Ishikawa (cell line): ENCODE results near the gene RNASE1.

ENCODE experiments used
- CEBPB ChIP-seq: IDR thresholded peaks from 2 replicates; pipeline ENCODE4 v1.6.1; 2012
- CREB1 ChIP-seq: IDR thresholded peaks from 2 replicates; pipeline ENCODE4 v1.6.1; 2012; ENCODE audit warnings: low read depth
- EGR1 ChIP-seq: IDR thresholded peaks from 2 replicates; pipeline ENCODE4 v1.6.1; 2012
- EP300 ChIP-seq: IDR thresholded peaks from 2 replicates; pipeline ENCODE4 v1.6.1; 2012; ENCODE audit warnings: borderline replicate concordance
- FOXM1 ChIP-seq: IDR thresholded peaks from 2 replicates; pipeline ENCODE4 v1.6.1; 2012; ENCODE audit warnings: low read depth, borderline replicate concordance
- NFIC ChIP-seq: IDR thresholded peaks from 2 replicates; pipeline ENCODE4 v1.6.1; 2012
- RAD21 ChIP-seq: IDR thresholded peaks from 2 replicates; pipeline ENCODE4 v1.6.1; 2012; ENCODE audit warnings: low read depth
- TAF1 ChIP-seq: IDR thresholded peaks from 2 replicates; pipeline ENCODE4 v1.6.1; 2012; ENCODE audit warnings: low read depth, mild to moderate bottlenecking
- TCF12 ChIP-seq: IDR thresholded peaks from 2 replicates; pipeline ENCODE4 v1.6.1; 2012; ENCODE audit warnings: low read depth
- TEAD4 ChIP-seq: IDR thresholded peaks from 2 replicates; pipeline ENCODE4 v1.6.1; 2012
- YY1 ChIP-seq: IDR thresholded peaks from 2 replicates; pipeline ENCODE4 v1.6.1; 2012; ENCODE audit warnings: low read depth
- ZBTB7A ChIP-seq: IDR thresholded peaks from 2 replicates; pipeline ENCODE4 v1.6.1; 2012; ENCODE audit warnings: low read depth
- TF ChIP-seq, protein P1 (sequence below): IDR thresholded peaks from 2 replicates; pipeline ENCODE4 v1.6.1; 2012
- TF ChIP-seq, protein P2 (sequence below): IDR thresholded peaks from 2 replicates; pipeline ENCODE4 v1.6.1; 2012
- TF ChIP-seq, protein P3 (sequence below): IDR thresholded peaks from 2 replicates; pipeline ENCODE4 v1.6.1; 2012; ENCODE audit warnings: low read depth, mild to moderate bottlenecking

Gene RNASE1

DNA sequence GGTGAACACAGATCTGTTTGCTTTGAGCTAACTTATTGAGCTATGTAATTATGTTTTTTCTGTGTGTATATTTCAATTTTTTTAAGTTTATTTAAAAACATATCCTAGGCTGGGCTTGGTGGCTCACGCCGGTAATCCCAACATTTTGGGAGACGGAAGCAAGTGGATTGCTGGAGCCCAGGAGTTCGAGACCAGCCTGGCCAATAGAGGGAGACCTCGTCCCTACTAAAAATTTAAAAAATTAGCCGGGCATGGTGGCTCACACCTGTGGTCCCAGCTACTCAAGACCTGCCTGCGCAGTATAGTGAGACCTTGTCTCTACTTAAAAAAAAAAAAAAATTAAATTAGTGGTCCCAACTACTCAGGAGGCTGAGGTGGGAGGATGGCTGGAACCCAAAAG, 16.2 kb upstream of the RNASE1 start:
- no peak for TF ChIP-seq EGR1
- TF ChIP-seq RAD21, result no peak
- no peak for TF ChIP-seq CREB1
- TF ChIP-seq, protein P1, sequence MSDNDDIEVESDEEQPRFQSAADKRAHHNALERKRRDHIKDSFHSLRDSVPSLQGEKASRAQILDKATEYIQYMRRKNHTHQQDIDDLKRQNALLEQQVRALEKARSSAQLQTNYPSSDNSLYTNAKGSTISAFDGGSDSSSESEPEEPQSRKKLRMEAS, result no peak
- TF ChIP-seq CEBPB, result no peak
- no peak for TF ChIP-seq TAF1
- no peak for TF ChIP-seq EP300

DNA sequence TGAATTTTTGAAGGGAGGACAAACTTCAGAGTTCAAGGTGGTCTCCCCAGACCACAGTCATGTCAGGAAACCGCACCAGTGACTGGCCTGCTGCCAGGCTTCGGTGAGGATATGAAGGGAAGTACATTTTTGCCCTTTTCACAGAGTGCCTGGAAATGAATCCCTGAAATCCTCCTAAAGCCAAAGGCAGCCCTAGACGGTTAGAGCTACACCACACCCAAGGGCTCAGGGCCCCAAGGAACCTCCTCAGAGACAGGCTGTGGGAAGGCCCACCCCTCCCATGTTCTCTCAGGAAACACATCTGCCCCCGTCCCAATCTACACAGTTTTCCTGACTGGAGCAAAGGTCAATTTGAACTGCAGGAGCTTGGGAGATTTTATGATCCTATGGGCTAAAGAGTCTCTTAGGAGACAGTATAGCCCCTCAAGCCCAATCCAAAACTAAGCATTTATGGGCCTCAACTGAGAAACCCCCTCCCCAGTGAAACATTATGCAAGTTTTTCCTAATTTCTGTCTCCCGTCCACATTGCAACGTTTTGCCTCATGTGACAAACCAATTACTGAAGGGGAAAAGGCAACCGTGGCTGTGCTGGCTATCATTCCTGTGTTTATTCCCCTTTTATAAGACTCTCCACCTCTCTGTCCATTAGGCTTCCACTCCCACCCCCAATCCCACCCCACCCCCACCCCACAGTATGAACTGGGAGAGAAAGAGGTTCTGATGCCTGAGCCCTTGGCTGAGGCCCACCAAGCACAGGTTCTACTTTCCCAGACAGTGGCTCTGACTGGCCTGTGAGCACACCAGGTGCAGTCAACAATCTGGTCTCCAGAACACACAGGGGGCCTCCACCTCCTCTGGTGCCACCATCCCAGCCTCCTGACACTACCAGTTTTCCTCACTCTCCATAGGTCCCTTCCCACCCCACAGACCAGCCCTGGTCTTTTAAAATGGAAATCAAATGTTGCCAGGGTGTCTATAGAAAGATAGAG, 9.6 kb upstream of the RNASE1 start:
- TF ChIP-seq, protein P2, sequence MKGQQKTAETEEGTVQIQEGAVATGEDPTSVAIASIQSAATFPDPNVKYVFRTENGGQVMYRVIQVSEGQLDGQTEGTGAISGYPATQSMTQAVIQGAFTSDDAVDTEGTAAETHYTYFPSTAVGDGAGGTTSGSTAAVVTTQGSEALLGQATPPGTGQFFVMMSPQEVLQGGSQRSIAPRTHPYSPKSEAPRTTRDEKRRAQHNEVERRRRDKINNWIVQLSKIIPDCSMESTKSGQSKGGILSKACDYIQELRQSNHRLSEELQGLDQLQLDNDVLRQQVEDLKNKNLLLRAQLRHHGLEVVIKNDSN, result no peak
- no peak for TF ChIP-seq TEAD4
- TF ChIP-seq EP300, result no peak
- no peak for TF ChIP-seq CREB1
- TF ChIP-seq TCF12, result no peak
- TF ChIP-seq CEBPB, result no peak
- TF ChIP-seq RAD21, result no peak
- no peak for TF ChIP-seq FOXM1
- TF ChIP-seq, protein P3, sequence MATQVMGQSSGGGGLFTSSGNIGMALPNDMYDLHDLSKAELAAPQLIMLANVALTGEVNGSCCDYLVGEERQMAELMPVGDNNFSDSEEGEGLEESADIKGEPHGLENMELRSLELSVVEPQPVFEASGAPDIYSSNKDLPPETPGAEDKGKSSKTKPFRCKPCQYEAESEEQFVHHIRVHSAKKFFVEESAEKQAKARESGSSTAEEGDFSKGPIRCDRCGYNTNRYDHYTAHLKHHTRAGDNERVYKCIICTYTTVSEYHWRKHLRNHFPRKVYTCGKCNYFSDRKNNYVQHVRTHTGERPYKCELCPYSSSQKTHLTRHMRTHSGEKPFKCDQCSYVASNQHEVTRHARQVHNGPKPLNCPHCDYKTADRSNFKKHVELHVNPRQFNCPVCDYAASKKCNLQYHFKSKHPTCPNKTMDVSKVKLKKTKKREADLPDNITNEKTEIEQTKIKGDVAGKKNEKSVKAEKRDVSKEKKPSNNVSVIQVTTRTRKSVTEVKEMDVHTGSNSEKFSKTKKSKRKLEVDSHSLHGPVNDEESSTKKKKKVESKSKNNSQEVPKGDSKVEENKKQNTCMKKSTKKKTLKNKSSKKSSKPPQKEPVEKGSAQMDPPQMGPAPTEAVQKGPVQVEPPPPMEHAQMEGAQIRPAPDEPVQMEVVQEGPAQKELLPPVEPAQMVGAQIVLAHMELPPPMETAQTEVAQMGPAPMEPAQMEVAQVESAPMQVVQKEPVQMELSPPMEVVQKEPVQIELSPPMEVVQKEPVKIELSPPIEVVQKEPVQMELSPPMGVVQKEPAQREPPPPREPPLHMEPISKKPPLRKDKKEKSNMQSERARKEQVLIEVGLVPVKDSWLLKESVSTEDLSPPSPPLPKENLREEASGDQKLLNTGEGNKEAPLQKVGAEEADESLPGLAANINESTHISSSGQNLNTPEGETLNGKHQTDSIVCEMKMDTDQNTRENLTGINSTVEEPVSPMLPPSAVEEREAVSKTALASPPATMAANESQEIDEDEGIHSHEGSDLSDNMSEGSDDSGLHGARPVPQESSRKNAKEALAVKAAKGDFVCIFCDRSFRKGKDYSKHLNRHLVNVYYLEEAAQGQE, result no peak
- no peak for TF ChIP-seq NFIC

DNA sequence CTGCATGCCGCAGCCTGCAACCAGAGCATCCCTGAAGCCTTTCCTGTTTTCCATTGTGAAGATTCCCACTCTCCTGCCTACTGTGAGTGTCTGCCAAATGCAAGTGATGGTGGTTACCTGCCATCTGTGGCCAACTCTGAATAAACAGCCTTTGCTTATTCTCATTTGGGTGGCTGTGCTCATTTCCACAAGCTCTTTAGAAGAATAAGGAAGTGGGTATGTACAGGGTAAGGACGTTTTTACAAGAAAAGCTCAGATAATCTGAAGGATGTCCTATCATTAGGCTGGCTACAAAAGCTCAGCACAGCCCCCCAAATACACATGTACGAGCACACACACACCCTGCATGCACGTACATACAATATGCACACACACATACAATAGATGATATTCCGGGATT, 7.3 kb upstream of the RNASE1 start:
- TF ChIP-seq, protein P2, result no peak
- TF ChIP-seq YY1, result no peak

DNA sequence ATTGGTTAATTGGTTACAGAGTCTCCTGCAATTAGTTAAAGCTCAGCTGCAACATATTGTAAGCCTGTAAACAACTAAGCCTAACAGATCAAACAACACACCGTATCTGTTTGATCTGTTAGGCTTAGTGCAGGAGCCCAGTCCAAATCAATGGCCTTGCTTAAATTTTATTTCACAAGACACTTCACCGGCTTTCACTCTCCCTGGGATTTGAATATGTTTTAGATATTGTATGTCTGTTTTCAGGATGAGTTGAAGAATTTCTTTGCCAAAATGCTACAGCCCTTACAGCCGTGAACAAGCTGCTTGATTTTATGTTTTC, 5.5 kb upstream of the RNASE1 start:
- TF ChIP-seq, protein P1, result no peak
- TF ChIP-seq CEBPB, result no peak

DNA sequence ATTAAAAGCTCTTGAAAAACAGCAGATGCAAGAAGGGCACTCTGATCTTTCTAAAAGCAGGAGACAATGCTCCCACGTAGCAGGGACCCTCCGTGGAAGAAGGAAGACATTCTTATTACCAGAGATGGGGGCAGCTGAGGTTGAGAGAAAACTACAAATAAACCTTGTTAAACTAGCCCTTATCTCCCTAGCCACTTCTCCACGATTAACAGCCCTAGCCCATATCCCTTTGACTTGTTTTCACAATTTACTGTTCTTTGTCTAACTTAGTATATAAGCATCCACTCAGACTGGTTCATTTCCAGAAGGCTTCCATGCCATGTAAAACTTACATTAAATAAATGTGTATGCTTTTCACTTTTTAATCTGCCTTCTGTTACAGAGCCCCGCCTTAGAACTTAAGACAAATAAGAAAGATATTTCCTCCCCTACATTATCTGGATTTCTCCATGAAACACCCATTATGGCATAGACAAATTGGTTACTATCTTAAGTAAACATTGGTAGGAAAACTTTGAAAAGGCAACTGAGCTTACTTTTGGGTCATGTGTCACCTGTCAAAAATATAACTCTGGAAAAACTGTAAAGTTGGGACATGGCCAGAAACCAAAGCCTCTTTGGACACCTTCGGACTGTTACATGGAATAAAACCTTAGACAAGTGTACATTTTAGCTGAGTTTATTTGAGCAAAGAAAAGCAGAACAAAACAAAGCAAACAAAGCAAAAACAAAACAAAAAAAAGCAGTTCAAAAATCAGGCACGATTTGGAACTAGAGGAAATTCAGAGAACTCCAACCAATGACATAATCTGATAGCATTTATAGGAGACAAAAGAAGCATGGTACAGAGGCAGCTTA, 4.9 kb upstream of the RNASE1 start:
- TF ChIP-seq NFIC, result no peak
- TF ChIP-seq, protein P2, result no peak
- TF ChIP-seq FOXM1, result no peak
- no peak for TF ChIP-seq EP300
- TF ChIP-seq, protein P3, result no peak
- no peak for TF ChIP-seq CREB1
- TF ChIP-seq TAF1, result no peak
- no peak for TF ChIP-seq TEAD4

DNA sequence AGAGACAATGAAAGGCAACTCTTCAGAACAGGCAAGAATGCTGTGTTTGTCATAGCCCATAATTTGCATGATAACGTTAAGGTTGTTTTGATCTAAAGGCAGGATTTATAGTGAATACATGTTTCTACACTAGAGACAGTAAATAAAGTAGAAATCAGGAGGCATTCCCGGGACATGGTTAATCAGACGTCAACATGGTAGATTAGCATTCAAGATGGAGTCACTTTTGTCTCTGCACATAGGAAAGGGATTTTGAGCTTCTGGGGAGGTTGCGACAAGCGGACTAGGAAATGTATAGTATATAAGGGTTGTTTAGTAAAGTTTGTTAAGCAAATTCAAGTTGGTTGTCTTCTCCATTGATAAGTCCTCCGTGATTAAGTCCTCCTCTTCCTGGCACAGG, 2.8 kb upstream of the RNASE1 start:
- TF ChIP-seq TAF1 (no peak), TEAD4 (no peak), EP300 (no peak), ZBTB7A (no peak), FOXM1 (no peak), EGR1 (no peak), CEBPB (no peak), NFIC (no peak), CREB1 (no peak), TCF12 (no peak), YY1 (no peak), RAD21 (no peak)
- TF ChIP-seq, protein P1, result no peak
- TF ChIP-seq, protein P3, result no peak
- TF ChIP-seq, protein P2, result no peak
